Measurements from ENCODE around the gene NGEF. TPM values are rescaled to one million over a fixed set of nuclear protein-coding genes. Genes with fewer than 3 reads are reported as not detected.
A peak's percentile ranks its signal among the peaks of the same experiment; 100 is the strongest.

NGEF gene
- total and polyA plus RNA-seq, 2 donors, result 4.1 to 4.2 TPM

DNA sequence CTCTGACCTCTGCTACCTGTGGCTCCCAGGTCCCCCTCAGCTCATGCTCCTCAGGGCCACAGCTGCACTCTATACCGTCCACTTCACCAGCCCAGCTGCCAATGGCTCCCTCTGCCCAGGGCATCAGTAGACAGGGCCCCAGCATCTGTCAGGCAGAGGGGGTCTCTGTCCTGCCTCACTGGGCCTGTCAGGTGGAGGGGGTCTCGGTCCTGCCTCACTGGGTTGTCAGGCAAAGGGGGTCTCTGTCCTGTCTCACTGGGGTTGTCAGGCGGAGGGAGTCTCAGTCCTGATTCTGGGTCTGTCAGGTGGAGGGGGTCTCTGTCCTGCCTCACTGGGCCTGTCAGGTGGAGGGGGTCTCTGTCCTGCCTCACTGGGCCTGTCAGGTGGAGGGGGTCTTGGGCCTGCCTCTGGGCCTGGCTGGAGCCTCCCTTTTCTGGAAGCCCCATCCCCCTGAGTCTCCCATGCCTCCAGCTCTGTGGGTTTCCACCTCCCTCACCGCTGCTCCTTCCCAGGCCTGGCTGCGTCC, 123.1 kb downstream of the NGEF start:
- H3K36me3 ChIP-seq (ENCODE audit: insufficient read depth), result no peaks in the 10 kb centered on the region

DNA sequence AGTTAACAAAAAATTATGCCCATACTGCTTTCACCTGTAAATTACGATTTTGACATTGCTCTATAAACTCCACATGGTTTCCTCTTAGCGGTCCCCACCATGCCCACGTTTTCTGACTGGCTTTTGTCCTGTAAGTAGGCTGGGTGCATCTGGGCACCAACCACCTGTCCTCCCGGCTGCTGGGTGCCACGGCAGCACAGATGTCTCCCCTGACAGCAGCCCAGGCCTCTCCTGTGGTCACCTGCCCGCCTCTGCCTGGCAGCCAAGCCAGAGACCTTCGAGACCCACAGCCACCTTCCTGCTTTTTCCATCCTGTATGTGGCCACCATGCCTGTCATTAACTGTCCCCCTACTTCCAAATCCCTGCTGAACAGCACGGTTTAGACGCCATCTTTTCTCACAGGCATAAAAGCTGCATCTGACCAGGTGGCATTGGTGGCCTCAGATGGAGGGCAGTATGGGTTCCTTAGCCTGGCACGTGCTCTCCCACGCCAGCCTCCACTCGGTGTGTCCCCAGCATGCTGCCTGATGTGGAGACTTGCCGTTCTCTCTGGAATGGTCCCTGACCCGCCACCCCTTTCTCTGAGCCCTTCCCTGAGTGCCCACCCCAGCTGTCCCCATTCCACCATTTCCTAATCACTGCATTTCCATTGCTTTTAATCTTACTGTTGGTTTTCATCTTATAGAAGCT, 124.1 kb downstream of the NGEF start:
- no peak for DNase-seq (ENCODE audit: extremely low spot score)

More for the DNA sequence above, 123.1 kb downstream of the NGEF start:
- 86% methylated on average over 5 of the region's 5 CpGs for WGBS
- DNase-seq (ENCODE audit: extremely low spot score), result no peak
- Histone ChIP-seq H3K4me3 (ENCODE audit: low read depth, low read length) (no peak overlapping the region), H3K4me1 (ENCODE audit: insufficient read depth) (no peaks in the 10 kb centered on the region), H3K27ac (ENCODE audit: low read depth) (no peak overlapping the region)

DNA sequence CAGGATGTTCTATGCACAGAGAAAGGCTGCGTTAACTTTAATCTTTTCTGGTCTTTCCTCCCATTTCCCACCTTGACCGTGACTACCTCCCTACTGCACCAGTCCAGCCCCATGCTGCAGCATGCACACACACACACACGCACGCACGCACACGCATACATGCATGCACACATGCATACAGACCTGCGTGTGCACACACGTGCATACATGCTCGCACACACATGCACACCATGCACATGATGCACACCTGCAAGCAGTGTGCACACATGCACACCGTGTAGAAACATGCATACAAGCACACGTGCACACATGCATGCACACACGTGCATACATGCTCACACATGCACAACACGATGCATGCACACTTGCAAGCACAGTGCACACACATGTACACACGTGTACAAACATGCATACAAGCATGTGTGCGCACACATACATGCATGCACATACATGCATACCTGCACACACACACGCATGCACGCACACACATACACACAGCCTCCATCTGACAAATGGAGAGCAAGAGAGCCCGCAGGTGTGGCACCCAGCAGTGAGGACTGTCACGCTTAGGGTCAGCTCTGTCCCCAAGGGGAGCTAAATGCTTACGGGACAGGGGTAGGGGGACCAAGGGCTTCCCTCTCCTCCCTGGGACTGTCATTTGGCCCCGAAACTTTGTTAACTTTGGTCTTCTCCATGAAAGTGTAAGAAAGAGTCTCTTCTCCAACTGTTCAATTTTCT, 124.8 kb downstream of the NGEF start:
- no peaks in the 10 kb centered on the region for H3K4me1 ChIP-seq (ENCODE audit: insufficient read depth)
- no peak for DNase-seq (ENCODE audit: extremely low spot score)
- H3K27ac ChIP-seq (ENCODE audit: low read depth), result no peak overlapping the region
- no peak overlapping the region for H3K4me3 ChIP-seq (ENCODE audit: low read depth, low read length)
- 86% methylated on average over 21 of the region's 21 CpGs for WGBS
- H3K36me3 ChIP-seq (ENCODE audit: insufficient read depth), result no peaks in the 10 kb centered on the region

More for the DNA sequence above, 124.1 kb downstream of the NGEF start:
- Histone ChIP-seq H3K27ac (ENCODE audit: low read depth) (no peak overlapping the region), H3K4me3 (ENCODE audit: low read depth, low read length) (no peak overlapping the region), H3K4me1 (ENCODE audit: insufficient read depth) (no peaks in the 10 kb centered on the region), H3K36me3 (ENCODE audit: insufficient read depth) (no peaks in the 10 kb centered on the region)
- 85% methylated on average over 14 of the region's 14 CpGs for WGBS

DNA sequence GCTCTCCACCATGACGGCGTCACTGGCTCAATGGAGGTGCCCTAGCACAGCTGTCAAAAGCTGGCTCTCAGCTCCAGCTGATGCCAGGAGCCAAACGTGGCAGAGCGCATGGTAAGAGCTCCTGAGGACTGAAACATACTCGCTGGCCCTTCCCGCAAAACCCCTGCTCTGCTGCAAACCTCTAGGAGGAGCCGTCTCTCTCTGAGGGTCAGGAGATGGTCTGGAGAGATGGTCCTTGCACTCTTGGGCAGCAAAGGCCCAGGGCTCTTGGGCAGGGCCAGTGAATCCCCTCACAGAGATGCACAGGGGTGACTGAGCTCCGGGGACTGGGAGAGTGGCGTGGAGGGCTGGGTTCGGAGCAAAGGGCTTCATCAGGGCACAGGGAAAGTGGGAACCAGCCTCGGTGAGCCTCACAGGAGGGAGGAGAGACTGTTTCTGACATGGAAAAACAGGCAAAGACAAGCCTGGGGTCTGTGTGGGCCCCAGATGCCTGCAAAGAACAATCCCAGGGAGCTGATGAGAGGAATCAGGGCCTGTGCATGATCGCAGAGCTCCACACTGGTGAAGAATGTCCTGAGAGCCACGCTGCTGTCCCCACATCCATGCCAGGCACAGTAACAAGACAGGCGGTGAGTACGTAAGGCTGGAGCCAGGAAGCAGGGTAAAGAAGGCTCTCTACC, 125.7 kb downstream of the NGEF start:
- WGBS, result 75% methylated on average over 15 of the region's 15 CpGs

DNA sequence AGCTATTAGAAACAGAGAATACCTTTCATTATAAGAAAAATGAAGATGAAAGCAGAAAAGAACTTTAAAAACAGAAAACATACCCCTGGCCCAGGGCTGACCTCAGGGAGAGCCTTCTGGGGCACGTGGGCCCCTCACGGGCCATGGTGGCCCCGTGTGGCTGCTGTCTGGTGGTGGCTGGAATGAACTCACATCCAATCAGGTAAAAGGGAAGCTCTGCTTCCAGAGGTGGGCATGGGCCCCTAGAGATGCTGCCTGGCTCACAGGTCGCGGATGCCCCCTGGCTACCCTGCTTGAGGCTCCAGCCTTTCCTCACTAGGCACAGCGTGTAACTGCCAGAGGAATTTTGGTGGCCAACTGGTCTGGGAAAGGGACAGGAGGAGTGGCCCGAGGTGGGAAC, 126.4 kb downstream of the NGEF start:
- WGBS, result 83% methylated on average over 7 of the region's 7 CpGs
- H3K4me3 ChIP-seq (ENCODE audit: low read depth, low read length), result no peak overlapping the region
- no peak for DNase-seq (ENCODE audit: extremely low spot score)
- no peaks in the 10 kb centered on the region for H3K4me1 ChIP-seq (ENCODE audit: insufficient read depth)
- H3K36me3 ChIP-seq (ENCODE audit: insufficient read depth), result no peaks in the 10 kb centered on the region
- H3K27ac ChIP-seq (ENCODE audit: low read depth), result no peak overlapping the region

More for the DNA sequence above, 125.7 kb downstream of the NGEF start:
- DNase-seq (ENCODE audit: extremely low spot score), result no peak
- H3K27ac ChIP-seq (ENCODE audit: low read depth), result no peak overlapping the region
- H3K4me3 ChIP-seq (ENCODE audit: low read depth, low read length), result no peak overlapping the region
- no peaks in the 10 kb centered on the region for H3K4me1 ChIP-seq (ENCODE audit: insufficient read depth)
- H3K36me3 ChIP-seq (ENCODE audit: insufficient read depth), result no peaks in the 10 kb centered on the region

DNA sequence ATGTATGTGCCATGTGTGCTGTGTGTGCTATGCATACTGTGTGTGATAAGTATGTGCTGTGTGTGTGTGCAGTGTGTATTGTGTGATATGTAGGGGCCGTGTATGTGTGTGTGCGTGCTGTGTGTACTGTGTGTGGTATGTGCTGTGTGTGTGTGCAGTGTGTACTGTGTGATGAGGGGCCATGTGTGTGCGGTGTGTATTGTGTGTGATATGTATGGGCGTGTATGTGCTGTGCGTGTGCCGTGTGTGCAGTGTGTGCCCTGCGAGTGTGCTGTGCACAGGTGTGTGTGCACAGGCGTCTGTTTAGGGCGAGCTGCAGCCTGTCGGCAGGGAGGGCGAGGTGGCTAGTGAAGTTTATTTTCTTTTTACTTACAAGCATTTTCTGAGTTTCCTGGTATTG, 126.9 kb downstream of the NGEF start:
- no peak overlapping the region for H3K27ac ChIP-seq (ENCODE audit: low read depth)
- no peak for DNase-seq (ENCODE audit: extremely low spot score)
- no peaks in the 10 kb centered on the region for H3K4me1 ChIP-seq (ENCODE audit: insufficient read depth)
- H3K36me3 ChIP-seq (ENCODE audit: insufficient read depth), result no peaks in the 10 kb centered on the region
- H3K4me3 ChIP-seq (ENCODE audit: low read depth, low read length), result no peak overlapping the region
- WGBS, result 82% methylated on average over 11 of the region's 11 CpGs

DNA sequence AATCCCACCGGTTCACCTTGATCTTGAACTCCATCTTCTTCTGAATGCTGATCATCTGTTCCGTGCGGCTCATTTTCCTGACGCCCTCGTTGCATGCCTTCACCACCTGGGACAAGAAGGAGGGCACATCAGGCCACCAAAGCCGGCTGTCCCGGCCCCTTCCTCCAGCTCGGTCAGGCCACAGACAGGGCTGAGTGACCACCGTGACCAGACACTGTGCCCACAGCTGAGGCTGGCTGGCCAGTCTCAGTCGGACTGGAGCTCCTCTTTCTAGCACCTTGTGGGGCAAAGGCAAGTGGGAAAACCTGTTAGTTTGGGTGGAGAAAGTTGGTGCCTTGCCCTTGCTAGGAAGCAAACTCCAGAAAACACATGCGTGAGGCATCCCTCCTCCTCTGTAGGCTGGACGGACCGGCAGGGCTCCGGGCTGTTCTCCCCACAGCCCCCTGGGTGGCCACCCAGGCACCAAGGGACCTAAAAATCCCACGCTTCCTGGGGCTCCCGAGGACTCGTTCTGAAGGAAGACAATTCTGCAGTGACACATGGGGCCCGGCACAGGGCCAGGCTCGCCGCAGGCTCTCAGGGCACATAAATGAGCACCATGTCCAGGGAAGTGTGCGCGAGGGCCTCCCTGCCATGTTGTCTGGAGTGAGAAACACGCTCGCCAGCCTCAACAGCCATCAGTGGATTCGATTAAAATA, 127.6 kb downstream of the NGEF start:
- no peaks in the 10 kb centered on the region for H3K4me1 ChIP-seq (ENCODE audit: insufficient read depth)
- DNase-seq (ENCODE audit: extremely low spot score), result peak; percentile 26
- WGBS, result 75% methylated on average over 25 of the region's 25 CpGs
- H3K27ac ChIP-seq (ENCODE audit: low read depth), result peak overlapping the region; percentile 16
- H3K4me3 ChIP-seq (ENCODE audit: low read depth, low read length), result no peak overlapping the region
- H3K36me3 ChIP-seq (ENCODE audit: insufficient read depth), result no peaks in the 10 kb centered on the region

DNA sequence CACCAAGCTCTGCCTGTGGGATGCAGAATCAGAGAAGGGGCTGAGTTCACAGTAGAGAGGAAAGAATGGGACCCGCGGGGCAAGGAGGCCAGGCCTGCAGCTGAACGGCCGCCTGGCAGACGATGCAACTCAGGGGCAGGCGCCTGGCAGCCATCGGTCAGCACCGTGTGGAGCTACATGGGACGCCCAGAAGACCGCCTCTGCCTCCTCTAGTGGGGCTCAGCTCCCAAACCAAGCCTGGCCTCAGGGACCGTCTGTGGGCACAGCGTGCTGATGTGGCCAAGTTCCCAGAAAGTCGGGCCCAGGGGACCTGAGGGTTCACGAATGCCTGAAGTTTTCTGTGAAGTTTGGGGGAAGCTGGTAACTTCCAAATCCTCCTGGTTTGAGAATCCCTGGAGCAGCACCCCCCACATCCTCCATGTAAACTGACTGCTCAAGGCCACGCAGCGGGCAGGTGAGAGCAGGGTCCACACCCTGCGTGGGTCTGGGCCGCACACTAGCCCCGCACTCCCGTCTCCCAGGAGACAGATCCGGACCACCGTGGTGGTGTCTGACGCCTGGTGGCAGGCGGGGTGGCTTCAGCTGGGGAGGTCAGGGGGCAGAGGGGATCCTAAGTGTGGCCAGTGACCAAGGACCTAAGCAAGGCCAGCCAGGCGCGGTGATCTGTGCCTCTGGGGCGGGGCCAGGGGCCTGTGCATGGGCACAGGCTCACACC, 128.3 kb downstream of the NGEF start:
- Histone ChIP-seq H3K36me3 (ENCODE audit: insufficient read depth) (no peaks in the 10 kb centered on the region), H3K27ac (ENCODE audit: low read depth) (no peak overlapping the region), H3K4me1 (ENCODE audit: insufficient read depth) (no peaks in the 10 kb centered on the region), H3K4me3 (ENCODE audit: low read depth, low read length) (no peak overlapping the region)
- no peak for DNase-seq (ENCODE audit: extremely low spot score)
- 84% methylated on average over 27 of the region's 27 CpGs for WGBS

DNA sequence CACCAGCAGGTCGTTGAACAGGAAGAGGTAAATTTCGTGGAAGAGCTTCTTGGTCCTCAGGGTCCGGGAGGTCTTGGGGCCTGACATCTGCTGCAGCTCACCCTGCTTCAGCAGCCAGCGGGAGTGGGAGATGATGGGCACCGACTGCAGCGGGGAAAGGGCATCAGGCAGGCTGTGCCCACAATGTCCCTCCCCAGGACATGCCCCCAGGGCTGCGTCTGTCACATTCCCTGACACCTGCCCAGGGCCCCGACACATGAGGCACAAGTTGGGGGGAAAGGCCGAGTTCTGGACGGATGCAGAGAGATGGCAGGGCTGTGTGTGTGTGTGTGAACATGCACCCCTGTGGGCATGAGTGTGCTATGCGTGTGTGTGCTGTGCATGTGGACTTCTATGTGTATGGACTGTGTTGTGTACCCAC, 129.0 kb downstream of the NGEF start:
- 81% methylated on average over 11 of the region's 11 CpGs for WGBS
- no peak for DNase-seq (ENCODE audit: extremely low spot score)

DNA sequence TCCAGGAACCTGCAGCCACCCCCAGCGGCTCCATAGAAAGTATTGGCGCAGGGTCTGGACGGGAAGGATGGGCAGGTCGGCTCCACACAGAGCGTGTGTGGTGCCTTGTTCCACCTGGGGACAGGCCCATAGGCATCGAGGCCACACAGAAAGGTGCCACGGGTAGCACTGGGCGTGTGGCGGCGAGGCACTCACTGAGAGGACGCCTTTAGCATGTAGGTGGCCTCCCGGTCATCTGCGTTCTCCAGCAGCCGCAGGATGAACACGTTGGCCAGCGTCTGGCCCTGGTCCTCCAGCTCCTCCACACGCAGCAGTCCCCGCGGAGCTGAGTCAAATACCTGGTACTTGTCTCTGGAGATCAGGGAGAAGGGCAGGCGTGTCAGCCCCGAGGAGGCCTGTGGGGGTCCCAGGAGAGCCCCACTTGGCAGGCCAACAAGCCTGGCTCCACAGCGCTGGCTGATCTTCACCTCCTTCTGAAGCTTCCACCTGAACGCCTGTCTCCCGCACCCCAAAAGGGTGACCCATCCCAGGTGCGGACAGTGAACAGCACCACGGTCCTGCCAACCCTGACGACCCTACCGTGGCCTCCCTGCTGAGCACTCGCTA, 129.8 kb downstream of the NGEF start:
- Histone ChIP-seq H3K4me3 (ENCODE audit: low read depth, low read length) (no peak overlapping the region), H3K27ac (ENCODE audit: low read depth) (no peak overlapping the region), H3K4me1 (ENCODE audit: insufficient read depth) (no peaks in the 10 kb centered on the region), H3K36me3 (ENCODE audit: insufficient read depth) (no peaks in the 10 kb centered on the region)
- 92% methylated on average over 29 of the region's 29 CpGs for WGBS
- no peak for DNase-seq (ENCODE audit: extremely low spot score)

More for the DNA sequence above, 129.0 kb downstream of the NGEF start:
- Histone ChIP-seq H3K4me3 (ENCODE audit: low read depth, low read length) (no peak overlapping the region), H3K4me1 (ENCODE audit: insufficient read depth) (no peaks in the 10 kb centered on the region), H3K36me3 (ENCODE audit: insufficient read depth) (no peaks in the 10 kb centered on the region), H3K27ac (ENCODE audit: low read depth) (no peak overlapping the region)

DNA sequence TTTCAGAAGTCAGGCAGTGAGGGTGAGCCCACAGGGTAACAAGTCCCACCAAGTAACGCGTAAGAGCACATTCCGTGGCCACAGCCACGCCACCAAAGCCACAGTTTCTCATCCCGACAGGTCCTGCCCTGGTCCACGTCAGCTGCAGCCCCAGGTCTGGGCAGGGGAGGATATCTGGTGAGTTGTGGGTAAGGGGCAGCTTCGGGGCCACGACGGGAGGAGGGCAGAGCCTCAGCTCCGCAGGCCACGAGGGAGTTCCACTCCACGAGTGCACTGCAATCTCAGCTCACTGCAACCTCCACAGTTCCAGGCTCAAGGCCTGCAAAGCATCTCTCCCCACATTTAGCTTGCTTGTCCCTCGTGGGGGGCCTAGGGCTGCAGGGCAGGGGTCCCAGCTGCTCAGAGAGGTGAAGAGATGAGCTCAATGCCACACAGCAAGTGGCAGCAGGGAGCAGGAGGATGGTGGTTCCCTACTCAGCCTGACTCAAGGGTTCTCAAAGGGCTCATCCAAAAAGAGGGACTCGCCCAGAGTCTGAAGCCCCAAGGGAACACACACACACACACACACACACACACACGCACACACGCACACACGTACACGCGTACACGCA, 130.4 kb downstream of the NGEF start:
- Histone ChIP-seq H3K4me1 (ENCODE audit: insufficient read depth) (no peaks in the 10 kb centered on the region), H3K36me3 (ENCODE audit: insufficient read depth) (no peaks in the 10 kb centered on the region), H3K27ac (ENCODE audit: low read depth) (no peak overlapping the region), H3K4me3 (ENCODE audit: low read depth, low read length) (no peak overlapping the region)
- WGBS, result 92% methylated on average over 20 of the region's 20 CpGs
- no peak for DNase-seq (ENCODE audit: extremely low spot score)

DNA sequence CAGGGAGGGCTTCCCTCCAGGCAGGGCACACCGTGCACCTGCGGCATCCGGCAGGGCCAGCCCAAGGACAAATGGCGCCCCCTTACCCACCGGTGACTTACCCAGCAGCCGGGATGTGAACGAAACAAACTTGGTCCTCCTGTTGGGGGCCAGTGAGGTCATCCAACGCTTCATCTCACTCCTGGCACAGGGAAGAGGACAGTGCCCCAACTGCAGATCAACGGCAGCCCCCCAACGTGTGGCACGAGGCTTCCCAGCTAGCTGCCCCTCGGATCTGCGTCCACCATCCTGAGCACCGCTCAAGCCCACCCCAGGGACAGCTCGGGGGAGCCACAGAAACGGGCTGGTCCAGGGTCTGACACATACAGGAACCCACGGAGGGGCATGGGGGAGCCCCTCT, 131.0 kb downstream of the NGEF start:
- Histone ChIP-seq H3K27ac (ENCODE audit: low read depth) (no peak overlapping the region), H3K4me1 (ENCODE audit: insufficient read depth) (no peaks in the 10 kb centered on the region), H3K36me3 (ENCODE audit: insufficient read depth) (no peaks in the 10 kb centered on the region), H3K4me3 (ENCODE audit: low read depth, low read length) (no peak overlapping the region)
- WGBS, result 92% methylated on average over 17 of the region's 17 CpGs
- DNase-seq (ENCODE audit: extremely low spot score), result no peak

Data from urinary bladder (tissue), 4 donors.